ENCODE results near the gene THBS3. TPM values are rescaled to one million over a fixed set of nuclear protein-coding genes. Genes with fewer than 3 reads are reported as not detected.

The THBS3 gene
- polyA plus RNA-seq, 1 donor (not counting 4 experiments of a cell fraction or from before 2014, with no cell fraction given): 16.2 TPM

DNA sequence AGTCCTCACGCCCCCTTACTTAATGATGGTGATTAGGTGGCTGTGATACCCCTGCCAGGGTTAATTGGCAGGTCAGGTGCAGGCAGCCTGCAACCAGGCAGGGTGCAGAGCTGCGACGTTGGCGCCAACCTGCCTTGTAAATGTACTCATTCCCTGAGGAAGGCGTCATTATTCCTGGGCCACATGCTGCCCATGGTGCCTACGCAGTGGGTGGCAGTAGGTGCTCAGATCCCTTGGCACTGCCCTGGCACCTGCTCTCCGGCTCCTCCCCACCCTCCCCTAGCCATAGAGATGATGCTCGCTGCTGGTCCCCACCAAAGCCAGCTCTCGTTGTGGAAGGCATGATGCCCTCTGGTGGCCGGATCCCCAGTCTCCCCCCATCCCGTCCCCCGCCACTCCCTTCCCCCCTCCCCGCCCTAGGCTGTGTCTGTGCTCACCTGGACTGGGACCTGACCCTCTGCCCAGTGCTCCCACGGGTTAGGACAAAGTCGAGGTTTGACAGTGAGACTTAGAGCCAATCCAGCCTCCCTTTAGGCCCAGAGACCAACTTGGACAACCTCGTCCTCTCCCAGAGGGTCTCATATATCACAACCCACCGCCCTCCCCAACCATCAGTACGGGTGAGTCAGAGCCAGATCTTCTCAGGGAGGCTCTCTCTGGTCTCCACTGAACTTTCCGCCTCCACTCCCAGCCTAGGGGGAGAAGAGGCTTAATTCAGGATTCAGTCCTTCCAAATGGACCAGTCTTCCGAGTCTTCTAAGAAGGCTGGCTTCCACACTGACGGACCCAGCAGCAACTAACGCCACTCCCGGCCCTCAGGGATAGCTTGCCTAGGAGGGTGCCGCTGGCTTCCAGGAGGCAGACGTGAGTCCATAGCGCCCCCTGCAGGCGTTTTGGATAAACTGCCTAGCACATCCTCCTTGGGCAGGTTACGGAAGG, 40.3 kb downstream of the THBS3 start:
- Histone ChIP-seq H3K27ac (ENCODE audit: control insufficient read depth, insufficient read depth, low read length) (no peak overlapping the region), H3K36me3 (ENCODE audit: control insufficient read depth in 2 of 2, extremely low read depth in 1 of 2, insufficient read depth in 2 of 2, low read length in 2 of 2) (peaks cover 9 to 12% of the 10 kb centered on the region in 2 experiments), H2AFZ (ENCODE audit: control insufficient read depth, low read length) (no peak overlapping the region), H3K9me3 (ENCODE audit: control insufficient read depth, low read depth, low read length) (no peaks in the 10 kb centered on the region), H3K4me3 (ENCODE audit: control insufficient read depth in 2 of 3, extremely low read depth in 1 of 3, insufficient read depth in 2 of 3, low read depth in 1 of 3, low read length in 3 of 3) (no peak overlapping the region), H3K4me1 (ENCODE audit: control insufficient read depth, extremely low read depth, insufficient read depth, low read length) (peaks cover 12% of the 10 kb centered on the region), H4K20me1 (ENCODE audit: control insufficient read depth, extremely low read depth, insufficient read depth, low read length) (no peaks in the 10 kb centered on the region), H3K79me2 (ENCODE audit: control insufficient read depth, insufficient read depth, low read length) (peaks cover 10% of the 10 kb centered on the region), H3K9me1 (ENCODE audit: control insufficient read depth, extremely low read depth, insufficient read depth, low read length) (no peaks in the 10 kb centered on the region), H3K27me3 (ENCODE audit: control insufficient read depth, extremely low read depth, insufficient read depth, low read length) (no peaks in the 10 kb centered on the region), H3K9ac (ENCODE audit: control insufficient read depth, extremely low read depth, insufficient read depth, low read length) (no peak overlapping the region), H3K4me2 (ENCODE audit: control insufficient read depth, extremely low read depth, insufficient read depth, low read depth, low read length) (peak overlapping the region; percentile 42)
- TF ChIP-seq CTCF (optimal IDR thresholded peaks at IDR 0.05 in 1 of 3, IDR thresholded peaks at IDR 0.05 in 1 of 3, conservative IDR thresholded peaks at IDR 0.05 in 1 of 3; ENCODE audit: extremely low read depth in 1 of 3, insufficient read depth in 2 of 3, low read length in 3 of 3): peak; percentile 92 to 99 (median 98)
- TF ChIP-seq EZH2 (IDR thresholded peaks at IDR 0.05; ENCODE audit: low read length): no peak
- DNase-seq (ENCODE audit: low read depth, low spot score) (peak; percentile 68), FAIRE-seq (peak; percentile 73)
- dilution Hi-C loops (cut with MboI; ENCODE audit: extremely low pct_ligation_motif_present, low sequenced_read_pairs): no loop called here

DNA sequence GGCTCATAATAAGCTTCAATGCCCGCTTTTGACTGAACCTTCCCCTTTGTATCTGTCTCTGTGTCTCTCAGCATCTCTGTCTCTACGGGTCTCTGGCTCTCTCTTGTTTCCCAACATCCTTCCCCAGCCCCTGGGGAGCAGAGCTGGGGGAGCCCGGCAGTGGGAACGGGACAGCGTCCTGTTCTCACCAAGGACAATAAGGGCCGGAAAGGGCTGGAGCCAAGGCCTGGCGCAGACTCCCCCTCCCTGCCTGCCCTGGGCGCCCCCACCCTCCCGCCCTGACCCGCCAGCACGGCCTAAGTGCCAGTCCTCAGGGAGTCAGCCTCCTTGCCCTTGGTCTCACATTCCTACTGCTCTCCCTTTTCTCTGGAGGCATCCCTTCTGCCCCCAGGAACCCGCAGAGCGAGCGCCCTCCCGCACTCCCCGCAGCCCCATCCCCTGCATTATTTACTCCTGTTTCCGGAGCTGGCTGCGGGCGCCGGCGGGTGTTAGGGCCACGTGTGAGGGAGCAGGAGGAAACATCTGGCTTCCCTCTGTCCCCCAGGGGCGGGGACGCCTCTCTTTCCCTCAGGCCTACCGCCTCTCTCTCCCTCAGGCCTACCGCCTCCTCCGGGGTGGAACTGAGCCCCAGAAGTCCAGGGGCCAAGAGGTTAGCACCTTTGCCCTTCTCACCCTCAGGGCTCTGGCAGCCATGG, 41.1 kb downstream of the THBS3 start:
- Histone ChIP-seq H3K27ac (ENCODE audit: control insufficient read depth, insufficient read depth, low read length) (no peak overlapping the region), H3K79me2 (ENCODE audit: control insufficient read depth, insufficient read depth, low read length) (peaks cover 1% of the 10 kb centered on the region), H3K4me1 (ENCODE audit: control insufficient read depth, extremely low read depth, insufficient read depth, low read length) (peaks cover 4% of the 10 kb centered on the region), H3K4me3 (ENCODE audit: control insufficient read depth in 2 of 3, extremely low read depth in 1 of 3, insufficient read depth in 2 of 3, low read depth in 1 of 3, low read length in 3 of 3) (no peak overlapping the region), H3K9ac (ENCODE audit: control insufficient read depth, extremely low read depth, insufficient read depth, low read length) (no peak overlapping the region), H3K9me3 (ENCODE audit: control insufficient read depth, low read depth, low read length) (no peaks in the 10 kb centered on the region), H3K4me2 (ENCODE audit: control insufficient read depth, extremely low read depth, insufficient read depth, low read depth, low read length) (no peak overlapping the region), H4K20me1 (ENCODE audit: control insufficient read depth, extremely low read depth, insufficient read depth, low read length) (no peaks in the 10 kb centered on the region), H3K9me1 (ENCODE audit: control insufficient read depth, extremely low read depth, insufficient read depth, low read length) (no peaks in the 10 kb centered on the region), H3K27me3 (ENCODE audit: control insufficient read depth, extremely low read depth, insufficient read depth, low read length) (no peaks in the 10 kb centered on the region), H2AFZ (ENCODE audit: control insufficient read depth, low read length) (no peak overlapping the region), H3K36me3 (ENCODE audit: control insufficient read depth in 2 of 2, extremely low read depth in 1 of 2, insufficient read depth in 2 of 2, low read length in 2 of 2) (peaks cover 9 to 12% of the 10 kb centered on the region in 2 experiments)
- dilution Hi-C loops (cut with MboI; ENCODE audit: extremely low pct_ligation_motif_present, low sequenced_read_pairs): no loop called here
- DNase-seq (ENCODE audit: low read depth, low spot score) (no peak), FAIRE-seq (no peak)
- TF ChIP-seq EZH2 (IDR thresholded peaks at IDR 0.05; ENCODE audit: low read length) (no peak), CTCF (optimal IDR thresholded peaks at IDR 0.05 in 1 of 3, IDR thresholded peaks at IDR 0.05 in 1 of 3, conservative IDR thresholded peaks at IDR 0.05 in 1 of 3; ENCODE audit: extremely low read depth in 1 of 3, insufficient read depth in 2 of 3, low read length in 3 of 3) (no peak)
